CD4-positive, alpha-beta T cell treated with Interferon gamma for 1 hour (primary cell): ENCODE measurements around the gene MTX1.
"Not testable (repeated sequence)": the region's sequence is repeated elsewhere in the genome, so short reads cannot be mapped to it uniquely, and the experiment has no call there.

ENCODE experiments used
- DNase-seq: peaks from one replicate; pipeline ENCODE4 v3.0.0-alpha.2; 2020

MTX1 gene

DNA sequence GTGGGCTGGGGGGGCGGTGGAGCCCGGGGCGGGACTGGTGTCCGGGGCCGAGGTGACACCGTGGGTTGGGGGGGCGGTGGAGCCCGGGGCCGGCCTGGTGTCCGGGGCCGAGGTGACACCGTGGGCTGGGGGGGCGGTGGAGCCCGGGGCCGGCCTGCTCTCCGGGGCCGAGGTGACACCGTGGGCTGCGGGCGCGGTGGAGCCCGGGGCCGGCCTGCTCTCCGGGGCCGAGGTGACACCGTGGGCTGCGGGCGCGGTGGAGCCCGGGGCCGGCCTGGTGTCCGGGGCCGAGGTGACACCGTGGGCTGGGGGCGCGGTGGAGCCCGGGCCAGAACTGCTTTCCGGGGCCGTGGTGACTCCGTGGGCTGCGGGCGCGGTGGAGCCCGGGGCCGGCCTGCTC is 18.6 kb upstream of the MTX1 start:
- DNase-seq = not testable (repeated sequence)

GRCh38 chr1:155191904-155192303 is 16.6 kb upstream of the MTX1 start:
- DNase-seq = no peak

DNA sequence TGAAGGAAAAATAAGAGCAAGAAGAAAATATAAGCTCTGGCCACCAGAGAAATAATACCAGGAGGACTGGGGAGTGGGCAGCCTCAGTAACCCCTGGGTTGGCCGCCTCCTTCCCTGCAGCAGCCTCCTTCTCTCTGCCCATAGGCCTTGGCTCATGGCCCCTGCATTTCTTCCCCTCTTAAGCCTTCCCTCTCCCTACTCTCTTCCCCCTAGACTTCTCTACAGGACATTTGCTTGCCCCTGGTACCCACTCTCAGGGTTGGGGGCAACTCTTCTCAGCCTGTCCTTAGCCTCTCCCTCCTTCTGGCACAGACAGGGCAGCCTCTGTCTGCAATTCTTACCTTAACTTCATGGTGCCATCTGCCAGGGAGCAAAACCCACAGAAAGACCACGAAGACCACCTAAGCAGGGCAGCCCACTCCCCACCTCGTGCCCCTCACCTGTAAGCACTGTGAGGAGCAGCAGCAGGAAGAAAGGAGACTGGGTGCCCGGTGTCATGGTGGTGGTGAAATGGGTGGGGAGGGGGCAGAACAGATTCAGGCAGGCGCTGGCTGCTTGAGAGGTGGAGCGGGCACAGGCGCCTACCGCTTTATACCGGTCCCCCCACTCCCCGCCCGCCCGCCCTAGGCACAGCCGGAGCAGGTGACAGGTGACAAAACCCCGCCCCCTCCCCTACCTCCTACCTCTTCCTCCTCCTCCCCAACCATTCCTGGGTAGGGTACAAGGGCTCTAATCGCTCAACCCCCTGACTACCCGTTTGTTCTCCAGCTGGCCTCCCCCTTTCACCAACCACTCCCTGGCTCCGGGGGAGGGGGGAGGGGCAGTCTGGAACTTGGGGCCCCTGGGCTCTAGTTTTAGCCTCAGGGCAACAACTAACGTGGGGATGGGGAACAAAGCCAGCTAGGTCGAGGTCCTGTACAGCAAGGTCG is 15.9 kb upstream of the MTX1 start:
- DNase-seq = peak; percentile 57

DNA sequence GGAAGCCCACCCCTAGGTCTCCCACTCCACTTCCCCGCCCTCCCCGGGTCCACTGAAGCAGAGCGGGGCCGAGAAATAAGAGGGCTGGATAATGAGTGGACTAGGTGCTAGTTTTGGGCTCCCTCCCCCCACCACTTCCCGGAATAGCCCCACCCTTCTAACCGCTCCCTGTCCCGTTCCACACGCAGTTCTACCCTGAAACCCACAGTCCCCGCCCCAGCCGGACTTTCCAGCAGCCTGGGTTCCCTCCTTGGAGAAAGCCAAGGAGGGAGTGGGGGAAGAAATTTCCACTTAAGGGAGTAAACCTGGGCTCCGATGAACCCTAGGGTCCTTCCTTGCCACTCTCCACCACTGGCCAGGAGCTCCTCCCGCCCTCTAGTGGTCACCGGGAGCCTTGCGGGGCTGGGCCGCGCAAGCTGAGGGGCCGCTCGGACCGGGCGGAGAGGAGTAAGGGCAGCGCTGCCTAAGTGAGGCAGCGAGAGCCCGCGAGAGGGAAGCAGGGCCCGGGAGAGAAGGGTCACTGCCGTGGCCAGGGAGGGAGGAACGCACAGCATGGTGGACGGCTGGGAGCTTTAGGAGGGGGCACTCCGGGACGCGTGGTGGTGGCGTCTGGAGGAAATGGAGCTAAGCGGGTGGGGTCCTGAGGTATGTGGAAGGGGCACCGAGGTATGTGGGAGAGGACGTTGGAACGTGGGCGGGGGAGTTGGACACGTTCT is 15.1 kb upstream of the MTX1 start:
- DNase-seq = peak; percentile 79

GRCh38 chr1:155193991-155194240 is 14.6 kb upstream of the MTX1 start:
- DNase-seq = not testable (repeated sequence)

- no peak for DNase-seq
Observed at GRCh38 chr1:155195201-155196102, 13.0 kb upstream of the MTX1 start.

DNA sequence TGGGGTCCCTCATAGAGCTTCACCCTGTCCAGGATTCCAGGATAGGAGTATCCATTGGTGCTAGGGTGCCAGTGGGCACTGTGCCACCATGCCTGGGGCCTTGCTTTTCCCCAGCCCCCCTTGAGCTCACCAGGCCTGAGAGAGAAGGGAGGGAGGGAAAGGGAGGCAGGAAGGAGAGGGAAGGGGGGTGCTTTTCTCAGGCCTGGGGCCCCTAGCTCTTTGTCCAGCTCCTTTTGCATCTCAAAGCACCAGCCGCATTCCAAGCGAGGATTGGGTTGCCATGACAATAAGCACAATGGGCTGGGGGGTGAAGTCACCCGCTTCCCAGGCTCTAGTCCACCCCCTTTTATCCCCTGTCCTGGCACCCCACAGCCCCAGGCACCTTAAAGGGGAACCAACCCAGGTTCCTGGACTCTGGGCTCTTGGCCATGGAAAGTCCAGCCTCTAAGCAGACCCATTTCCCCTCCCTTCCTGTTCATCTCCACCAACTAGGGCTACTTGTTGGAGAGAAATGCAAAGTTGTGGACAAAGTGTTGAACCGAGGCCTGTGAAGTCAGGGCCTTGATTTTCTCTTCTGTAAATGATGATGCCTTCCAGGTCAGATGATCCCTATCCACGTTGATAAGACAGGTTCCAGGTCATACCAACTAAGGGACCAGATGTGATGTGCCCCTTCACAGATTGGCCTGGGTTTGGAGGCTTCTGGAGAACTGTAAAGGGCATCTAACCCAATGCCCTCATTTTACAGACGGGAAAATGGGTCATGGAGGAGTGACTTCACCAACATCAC is 12.2 kb upstream of the MTX1 start:
- DNase-seq = no peak

DNA sequence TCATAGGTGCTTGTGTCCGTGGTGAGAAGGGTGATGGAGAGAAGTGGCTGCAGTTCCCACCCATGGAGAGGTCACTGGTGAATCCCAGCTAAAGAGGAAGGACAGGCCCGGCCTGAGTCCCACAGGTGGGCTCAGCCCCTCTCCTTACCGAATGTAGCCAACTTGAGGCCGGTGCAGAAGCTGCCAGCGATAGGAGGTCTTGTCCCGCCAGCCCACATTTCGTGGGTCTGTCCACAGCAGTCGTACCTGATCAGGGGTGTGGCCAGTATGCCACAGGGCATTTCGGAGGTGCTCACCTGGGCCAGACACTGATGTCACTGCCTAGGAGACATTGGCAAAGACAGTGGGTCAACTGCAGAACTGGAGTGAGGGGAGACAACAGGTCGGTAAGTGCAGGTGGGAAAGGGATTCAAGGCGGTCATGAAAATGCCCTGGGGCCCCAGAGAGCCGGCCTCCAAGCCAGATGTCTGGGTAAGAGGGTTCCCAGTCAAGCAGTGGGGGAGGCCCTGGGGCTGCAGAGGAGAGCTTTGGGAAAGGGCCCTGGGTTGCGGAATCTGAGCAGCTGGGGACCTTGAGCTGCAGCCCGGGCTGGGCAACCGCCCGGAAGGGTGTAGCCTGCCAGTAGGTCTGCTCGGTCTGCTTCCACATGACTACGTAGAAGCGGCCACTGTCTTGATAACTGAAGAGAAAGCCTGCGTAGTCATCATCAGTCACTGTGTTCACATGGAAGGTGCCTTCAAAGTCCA is 11.4 kb upstream of the MTX1 start:
- DNase-seq = no peak

DNA sequence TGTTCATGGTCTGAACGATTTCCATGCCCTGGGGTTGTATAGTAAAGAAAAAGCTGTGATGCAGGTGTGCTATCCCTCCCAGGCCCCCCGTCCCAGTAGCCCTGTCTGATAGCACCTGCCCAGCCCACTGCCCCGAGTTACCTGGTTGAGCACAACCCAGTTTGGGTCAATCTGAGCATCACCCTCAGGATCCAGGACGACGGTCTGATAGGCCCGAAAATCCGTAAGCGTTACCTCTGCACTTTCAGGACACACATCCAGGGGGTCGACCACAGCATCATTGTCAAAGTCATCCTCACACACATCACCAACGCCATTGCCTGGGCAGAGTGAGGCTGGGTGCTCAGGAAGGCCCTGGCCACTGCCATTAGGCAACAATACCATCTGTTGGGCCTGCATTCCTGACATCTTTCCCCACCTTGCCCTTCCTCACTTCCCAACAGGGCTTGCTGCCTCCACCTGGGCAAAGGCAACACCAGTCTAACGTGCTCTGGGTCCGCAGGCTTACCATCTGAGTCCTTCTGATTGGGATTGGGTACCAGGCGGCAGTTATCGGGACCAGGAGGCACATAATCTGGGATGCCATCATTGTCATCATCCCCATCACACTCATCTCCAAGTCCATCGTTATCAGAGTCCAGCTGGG is 10.5 kb upstream of the MTX1 start:
- DNase-seq = no peak

- DNase-seq = no peak
Observed at GRCh38 chr1:155198547-155198906, 10.0 kb upstream of the MTX1 start.

- no peak for DNase-seq
Observed at GRCh38 chr1:155199792-155200191, 8.7 kb upstream of the MTX1 start.

GRCh38 chr1:155200920-155201319 is 7.6 kb upstream of the MTX1 start:
- no peak for DNase-seq

DNA sequence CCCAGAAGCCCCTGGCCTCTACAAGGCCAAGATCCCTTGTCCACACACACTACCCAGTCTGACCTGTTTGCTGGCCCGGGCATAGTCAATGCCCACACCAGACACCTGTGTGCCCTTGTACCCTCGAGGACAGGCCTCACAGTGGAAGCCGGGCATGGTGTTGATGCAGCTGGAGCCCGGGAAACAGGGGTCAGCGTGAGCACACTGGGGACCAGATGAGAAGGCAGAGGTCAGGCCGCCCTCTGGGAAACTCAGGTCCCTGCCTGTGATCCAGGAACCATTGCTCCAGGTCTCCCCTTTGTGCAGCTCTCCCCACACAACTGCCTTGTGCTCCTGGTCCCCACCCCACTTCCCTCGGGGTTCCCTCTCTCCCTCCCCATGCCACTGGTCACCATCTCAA is 6.3 kb upstream of the MTX1 start:
- DNase-seq = no peak

DNA sequence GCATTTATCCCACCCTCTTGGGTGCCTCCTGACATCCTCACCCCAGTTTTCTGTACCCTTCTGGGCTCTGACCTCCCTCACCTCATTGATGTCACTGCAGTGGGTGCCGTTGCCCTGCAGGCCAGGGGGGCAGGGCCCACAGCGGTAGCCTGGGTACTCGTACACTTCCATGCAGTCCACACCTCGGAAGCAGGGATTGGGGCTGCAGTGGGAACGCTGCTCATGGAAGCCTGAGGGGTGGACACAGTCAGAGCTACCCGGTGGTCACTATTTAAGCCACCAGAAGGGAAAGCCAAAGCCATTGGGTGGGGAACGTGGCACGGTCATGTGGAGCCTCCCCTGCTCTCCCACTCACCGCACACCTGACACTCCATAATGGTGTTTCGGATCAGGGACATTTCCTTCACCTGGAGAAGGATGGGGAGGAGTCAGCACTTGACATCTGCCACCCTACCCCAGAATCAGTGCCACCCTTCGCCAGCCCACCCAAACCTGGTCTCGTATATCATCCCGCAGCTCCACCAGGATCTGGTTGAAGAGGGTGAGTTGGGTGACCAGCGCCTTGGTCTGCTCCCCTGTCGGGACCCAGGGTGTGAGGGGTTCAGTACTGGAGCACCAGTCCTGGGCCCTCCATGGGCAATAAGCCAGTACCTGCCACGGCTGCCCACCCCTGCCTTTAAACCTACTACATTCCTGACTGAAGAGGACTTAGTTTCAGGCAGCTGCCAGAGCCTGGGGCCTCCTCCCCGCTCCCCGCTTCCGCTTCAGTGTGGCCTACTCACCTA is 5.6 kb upstream of the MTX1 start:
- no peak for DNase-seq

GRCh38 chr1:155205035-155205434 is 3.5 kb upstream of the MTX1 start:
- DNase-seq = no peak

- no peak for DNase-seq
Observed at GRCh38 chr1:155205969-155206593, 2.4 kb upstream of the MTX1 start.

DNA sequence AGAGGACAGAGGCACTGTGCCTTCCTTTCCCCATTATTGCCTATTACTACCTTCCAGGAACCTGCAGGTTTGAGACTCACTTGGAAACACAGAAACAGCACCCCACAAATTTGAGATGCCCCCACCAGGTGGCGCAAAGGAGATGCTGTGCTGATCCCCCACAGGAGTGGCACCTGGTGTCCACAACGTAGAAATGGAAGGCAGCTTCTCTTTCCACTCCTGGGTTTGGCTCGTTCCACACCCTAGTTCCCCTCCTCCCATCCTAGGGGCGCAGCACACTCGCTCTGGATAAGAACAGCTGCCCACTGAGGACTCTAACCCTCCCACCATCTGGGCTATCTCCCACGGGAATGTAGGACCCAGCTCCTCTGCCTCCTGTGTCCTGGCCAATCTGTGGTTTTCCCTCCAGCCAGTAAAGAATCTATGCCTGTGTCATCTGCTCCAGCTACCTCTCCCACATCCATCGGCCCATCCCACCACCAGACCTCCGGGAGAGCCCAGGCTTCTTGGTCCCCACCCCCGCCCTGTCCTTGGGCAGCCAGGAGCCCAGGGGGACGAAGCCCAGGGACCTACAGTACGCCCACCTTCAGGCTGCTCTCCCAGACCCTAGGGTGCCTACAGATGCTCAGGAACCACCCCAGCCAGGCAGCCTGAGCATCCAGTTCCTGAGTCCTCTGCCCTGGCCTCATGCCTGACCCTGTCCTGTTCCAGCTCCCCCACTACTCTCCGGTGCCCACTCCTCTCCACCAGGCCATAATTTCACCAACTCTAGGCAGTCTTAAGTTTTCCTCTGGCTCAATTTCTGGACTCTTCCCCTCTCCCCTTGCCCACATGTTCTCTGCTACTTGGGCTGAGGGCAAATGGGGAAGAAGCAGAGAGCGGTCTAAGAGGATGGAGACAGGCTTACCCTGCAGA is 1.3 kb upstream of the MTX1 start:
- DNase-seq = peak; percentile 88

- DNase-seq = no peak
Observed at GRCh38 chr1:155207806-155208540, 522 bp upstream of the MTX1 start, which contains the start of gene THBS3. THBS3 (minus strand) TSS chr1:155207897; CDS start chr1:155207876, 21 bp downstream.
